Ovary (tissue), 9 donors: Measurements from ENCODE around the gene TSSK6. TPM values are rescaled to one million over a fixed set of nuclear protein-coding genes. Genes with fewer than 3 reads are reported as not detected.

Experiments used
- DNase-seq, 5 donors: peaks; one replicate each; pipeline ENCODE4 v3.0.0-alpha.2; 2019 to 2020
- H3K27ac ChIP-seq, 2 donors: fragments of 200-600 bp; one replicate each; pipeline versions ENCODE4 v1.5.1 to v1.8.0; 2019 to 2022
- H3K27me3 ChIP-seq: fragments of 200-600 bp; one replicate; pipeline ENCODE4 v1.8.0; 2022
- H3K36me3 ChIP-seq: fragments of 200-600 bp; sonication (generic); one replicate; pipeline ENCODE4 v1.5.1; 2019
- H3K4me1 ChIP-seq: one replicate; pipeline ENCODE4 v1.8.1; 2013; ENCODE audit warnings: mild to moderate bottlenecking, moderate library complexity; ENCODE audit not compliant: insufficient read depth
- H3K4me3 ChIP-seq: fragments of 200-600 bp; sonication (generic); one replicate; pipeline ENCODE4 v1.5.1; 2017
- H3K9me3 ChIP-seq, 2 donors: fragments of 200-600 bp in 1 of 2; sonication (generic) in 1 of 2; one replicate each; pipeline versions ENCODE4 v1.5.1 to v1.8.1; 2013 to 2019; ENCODE audit warnings: mild to moderate bottlenecking in 1 of 2, moderate library complexity in 1 of 2
- CTCF ChIP-seq, 3 donors: fragments of 450-650 bp in 2 of 3; fragments of 200-600 bp in 1 of 3; IDR thresholded peaks; one replicate each; pipeline versions ENCODE4 v1.5.1 to v1.8.0; 2016 to 2022; ENCODE audit warnings: antibody characterized with exemption in 3 of 3, mild to moderate bottlenecking in 1 of 3
- EP300 ChIP-seq: sonication (generic); formaldehyde crosslinking; IDR thresholded peaks from one replicate; pipeline ENCODE4 v1.6.1; 2017; ENCODE audit warnings: antibody characterized with exemption
- POLR2A ChIP-seq: fragments of 450-650 bp; IDR thresholded peaks from one replicate; pipeline ENCODE4 v1.6.1; 2017; ENCODE audit warnings: antibody characterized with exemption, mild to moderate bottlenecking, moderate library complexity
- WGBS, 3 donors: extraction: QIAGEN DNeasy Blood & Tissue Kit in 1 of 3; methylation state at CpG; one replicate each; pipeline versions ENCODE4 v1.1.5 to v1.1.7; 2013 to 2017; 5-methylcytosine and 5-hydroxymethylcytosine counted together
- intact Hi-C, 4 donors: fragments of 100-400 bp; cut with DNase I; formaldehyde crosslinking; loops; one replicate each; pipeline versions ENCODE4 v1.11.0 to v1.15.1; 2022 to 2023
- polyA plus RNA-seq, 2 donors: library from polyadenylated mRNA; stranded (reverse); fragments of 200-250 nt in 1 of 2; fragments of 350-450 nt in 1 of 2; fragmentation: Illumina TruSeq in 1 of 2; extraction: RNeasy Lipid Tissue Mini Kit (QIAGEN cat#74804) in 1 of 2; gene quantifications; one replicate each; pipeline ENCODE4 v1.2.3, GENCODE V29; 2013 to 2014
- total RNA-seq, 7 donors: library from RNA; depleted of rRNA in 2 of 7; stranded (reverse); fragments of >200 nt in 2 of 7; fragmentation: NEBNext Ultra II Directional in 3 of 7; extraction: Animal tissue kit (Norgen Biotek cat#: 25700) in 3 of 7; gene quantifications; one replicate each; pipeline versions ENCODE4 v1.1.0 to v1.2.4, GENCODE V29; 2016 to 2023
- donor health status: DM: no; HTN: no; CAD: no; lungs with moderate emphysema.
- donor health status: DM: no; HTN: no; CAD: no.
- donor health status: Bipolar disorder and iron deficiency.
- donor health status: DM: yes; HTN: yes; CAD: no.
- donor health status: DM: no; HTN: no; CAD: no.
- donor health status: DM: yes; HTN: yes; CAD: no.

The TSSK6 gene
- total and polyA plus RNA-seq, 9 donors: 0.76 to 2.5 (median 1.1) TPM; not detected in 1

GRCh38 chr19:19531951-19532805 is 16.8 kb upstream of the TSSK6 start:
- Histone ChIP-seq H3K27ac (no peak overlapping the region), H3K9me3 (no peaks in the 10 kb centered on the region), H3K27me3 (no peaks in the 10 kb centered on the region), H3K36me3 (no peaks in the 10 kb centered on the region), H3K4me1 (no peaks in the 10 kb centered on the region), H3K4me3 (no peak overlapping the region)
- peak; percentile 76 to 93 (median 89) for DNase-seq
- TF ChIP-seq EP300 (no peak), CTCF (IDR thresholded peaks at IDR 0.05) (peak; percentile 92 to 94 (median 92))
- intact Hi-C loops: loop anchor here (1.0 to 5.0 kb wide), 6 partner anchors 110 to 427 kb away; partner anchors contain the start of gene GMIP (in 3 of the 4)
- 20 to 21% (median 20%) methylated on average over 48 of the region's 48 CpGs for WGBS, 3 donors

- Histone ChIP-seq H3K4me3 (no peak overlapping the region), H3K4me1 (no peaks in the 10 kb centered on the region), H3K9me3 (no peaks in the 10 kb centered on the region), H3K36me3 (no peaks in the 10 kb centered on the region), H3K27me3 (no peaks in the 10 kb centered on the region), H3K27ac (no peak overlapping the region)
- TF ChIP-seq EP300 (no peak), POLR2A (no peak), CTCF (IDR thresholded peaks at IDR 0.05) (no peak)
- 75 to 80% (median 79%) methylated on average over 4 of the region's 4 CpGs for WGBS, 3 donors
- intact Hi-C loops: loop anchor here in 3 of 4 donors (2.0 to 5.0 kb wide), 3 partner anchors 111 to 426 kb away; partner anchors contain the start of gene GMIP (in 1 of the 3)
- no peak for DNase-seq
Measured at GRCh38 chr19:19530889-19531288, 15.5 kb upstream of the TSSK6 start.

GRCh38 chr19:19530423-19530804 is 15.1 kb upstream of the TSSK6 start:
- intact Hi-C loops: loop anchor here in 3 of 4 donors (2.0 to 5.0 kb wide), 3 partner anchors 112 to 427 kb away; partner anchors contain the start of gene GMIP (in 1 of the 3)
- 44 to 48% (median 48%) methylated on average over 9 of the region's 9 CpGs for WGBS, 3 donors
- H3K9me3 ChIP-seq: no peaks in the 10 kb centered on the region
- H3K36me3 ChIP-seq: no peaks in the 10 kb centered on the region
- no peak overlapping the region for H3K27ac ChIP-seq
- no peak for DNase-seq
- TF ChIP-seq EP300: no peak
- TF ChIP-seq CTCF (IDR thresholded peaks at IDR 0.05): no peak
- no peak for TF ChIP-seq POLR2A
- H3K4me1 ChIP-seq: no peaks in the 10 kb centered on the region
- no peaks in the 10 kb centered on the region for H3K27me3 ChIP-seq
- no peak overlapping the region for H3K4me3 ChIP-seq

- 66 to 75% (median 68%) methylated on average over 11 of the region's 11 CpGs for WGBS, 3 donors
- Histone ChIP-seq H3K4me1 (no peaks in the 10 kb centered on the region), H3K4me3 (no peak overlapping the region), H3K27me3 (no peaks in the 10 kb centered on the region), H3K36me3 (no peaks in the 10 kb centered on the region), H3K27ac (no peak overlapping the region), H3K9me3 (no peaks in the 10 kb centered on the region)
- TF ChIP-seq CTCF (IDR thresholded peaks at IDR 0.05): no peak
- TF ChIP-seq EP300: no peak
- no peak for TF ChIP-seq POLR2A
- intact Hi-C loops: loop anchor here in 3 of 4 donors (2.0 to 5.0 kb wide), 3 partner anchors 112 to 427 kb away; partner anchors contain the start of gene GMIP (in 1 of the 3)
- no peak for DNase-seq
Measured at GRCh38 chr19:19529783-19530422, 14.6 kb upstream of the TSSK6 start.
